B cell (primary cell): ENCODE data around the gene MTERF2.

ENCODE experiments used
- CTCF ChIP-seq: fragments of 200-600 bp; IDR thresholded peaks from one replicate; pipeline ENCODE4 v1.8.0; 2022; ENCODE audit warnings: antibody characterized with exemption, mild to moderate bottlenecking
- EZH2 ChIP-seq: IDR thresholded peaks from 2 replicates; pipeline ENCODE4 v1.6.1; 2012; ENCODE audit warnings: borderline replicate concordance, low read depth, mild to moderate bottlenecking, moderate library complexity, low read length; ENCODE audit not compliant: insufficient read depth, poor library complexity, severe bottlenecking

- no peak for TF ChIP-seq EZH2
- TF ChIP-seq CTCF: no peak
Observed at GRCh38 chr12:107007411-107007810, 20.5 kb upstream of the MTERF2 start.
